K562 (cell line): ENCODE results near the gene ZC3H7B. TPM values are rescaled to one million over a fixed set of nuclear protein-coding genes. Genes with fewer than 3 reads are reported as not detected.

Experiments
- ATF2 ChIP-seq: sonication (generic); formaldehyde crosslinking; IDR thresholded peaks from 2 replicates; pipeline ENCODE4 v1.8.1; 2022; ENCODE audit warnings: missing genetic modification reagents
- CXXC5 ChIP-seq: fragments of 250-450 bp; sonication (Bioruptor Pico); IDR thresholded peaks from 2 replicates; pipeline ENCODE4 v1.8.0; 2022; ENCODE audit warnings: inconsistent platforms, mild to moderate bottlenecking, moderate library complexity
- E2F6 ChIP-seq, 2 experiments: IDR thresholded peaks; 2 replicates each; pipeline ENCODE4 v1.6.1; 2011; ENCODE audit warnings: borderline replicate concordance in 1 of 2, control low read depth in 1 of 2, low read depth in 1 of 2, low read length in 1 of 2, mild to moderate bottlenecking in 1 of 2, mixed read lengths in 1 of 2, moderate library complexity in 1 of 2; ENCODE audit not compliant: insufficient read depth in 1 of 2, insufficient read length in 1 of 2, poor library complexity in 1 of 2, severe bottlenecking in 1 of 2; ENCODE audit errors: extremely low read depth in 1 of 2
- ID3 ChIP-seq, 2 experiments: fragments of 250-450 bp in 1 of 2; fragments of 450-650 bp in 1 of 2; sonication (Bioruptor Pico) in 1 of 2; IDR thresholded peaks; 2 replicates each; pipeline versions ENCODE4 v1.6.1 to v1.8.0; 2016 to 2021; ENCODE audit warnings: mild to moderate bottlenecking in 2 of 2, moderate library complexity in 2 of 2, missing compliant biosample characterization in 1 of 2, missing genetic modification characterization in 1 of 2
- JUND ChIP-seq, 2 experiments: IDR thresholded peaks; 2 replicates in 1 of 2; 3 replicates in 1 of 2; pipeline ENCODE4 v1.6.1; 2011; ENCODE audit warnings: borderline replicate concordance in 2 of 2, low read depth in 2 of 2, low read length in 2 of 2, improper control_type of control experiment in 1 of 2, missing biosample characterization in 1 of 2, missing genetic modification characterization in 1 of 2, missing genetic modification reagents in 1 of 2
- L3MBTL2 ChIP-seq: fragments of 450-650 bp; IDR thresholded peaks from 2 replicates; pipeline ENCODE4 v1.6.1; 2016; ENCODE audit warnings: mild to moderate bottlenecking, moderate library complexity
- MEIS2 ChIP-seq: fragments of 450-650 bp; IDR thresholded peaks from 2 replicates; pipeline ENCODE4 v1.6.1; 2014; ENCODE audit warnings: mild to moderate bottlenecking; ENCODE audit not compliant: partially characterized antibody
- MLX ChIP-seq, 2 experiments: fragments of 450-650 bp in 1 of 2; sonication (generic) in 1 of 2; formaldehyde crosslinking; conservative IDR thresholded peaks; 2 replicates each; pipeline versions ENCODE4 v1.4.0 to v1.8.1; 2020 to 2022; ENCODE audit warnings: mild to moderate bottlenecking in 1 of 2, missing genetic modification reagents in 1 of 2
- MXI1 ChIP-seq: IDR thresholded peaks from 2 replicates; pipeline ENCODE4 v1.6.1; 2011; ENCODE audit warnings: low read depth, mild to moderate bottlenecking, improper control_type of control experiment, low read length
- POLR2G ChIP-seq: fragments of 200-400 bp; formaldehyde crosslinking; IDR thresholded peaks from 2 replicates; pipeline ENCODE4 v1.6.1; 2017; ENCODE audit warnings: low read depth, mild to moderate bottlenecking, antibody characterized with exemption, low read length, moderate library complexity
- RAD51 ChIP-seq: fragments of 450-650 bp; IDR thresholded peaks from 2 replicates; pipeline ENCODE4 v1.7.1; 2016; ENCODE audit warnings: low read depth, mild to moderate bottlenecking, borderline replicate concordance
- RB1 ChIP-seq: fragments of 450-650 bp; IDR thresholded peaks from 2 replicates; pipeline ENCODE4 v1.6.1; 2017; ENCODE audit warnings: low read depth, mild to moderate bottlenecking
- RBM15 ChIP-seq: fragments of 200-400 bp; formaldehyde crosslinking; IDR thresholded peaks from 2 replicates; pipeline ENCODE4 v1.6.1; 2018; ENCODE audit warnings: mild to moderate bottlenecking, low read length, moderate library complexity; ENCODE audit not compliant: insufficient read depth
- SMARCA5 ChIP-seq: fragments of 450-650 bp; IDR thresholded peaks from 2 replicates; pipeline ENCODE4 v1.6.1; 2016
- SMARCE1 ChIP-seq: fragments of 450-650 bp; IDR thresholded peaks from 2 replicates; pipeline ENCODE4 v1.7.1; 2016; ENCODE audit warnings: mild to moderate bottlenecking
- SNRNP70 ChIP-seq: fragments of 200-400 bp; formaldehyde crosslinking; optimal IDR thresholded peaks from 2 replicates; pipeline ENCODE3; 2017; ENCODE audit warnings: low read depth, low read length
- ZBTB33 ChIP-seq: sonication (generic); formaldehyde crosslinking; IDR thresholded peaks from 2 replicates; pipeline ENCODE4 v1.8.1; 2023; ENCODE audit warnings: mild to moderate bottlenecking, missing genetic modification reagents
- polyA plus RNA-seq, 8 experiments: library from polyadenylated mRNA; depleted of rRNA in 4 of 8; stranded (reverse) in 5 of 8; unstranded in 3 of 8; fragments of >200 nt; fragmentation: Nextera tagmentation in 2 of 8; fragmentation: Illumina TruSeq in 1 of 8; extraction: Ambion mirVana in 2 of 8; extraction: Trizol in 1 of 8; gene quantifications; 2 replicates each; pipeline versions ENCODE4 v1.2.1 to v1.2.3, GENCODE V29; 2011 to 2014; ENCODE audit warnings: inconsistent platforms in 1 of 8, missing spikeins in 1 of 8
- total RNA-seq, 7 experiments: library from RNA; depleted of rRNA in 6 of 7; stranded (reverse); fragments of >200 nt in 6 of 7; fragmentation: Illumina TruSeq in 2 of 7; extraction: Trizol in 2 of 7; gene quantifications; 2 replicates each; pipeline versions ENCODE4 v1.2.1 to v1.2.3, GENCODE V29; 2011 to 2021; ENCODE audit warnings: low replicate concordance in 1 of 7
- TF ChIP-seq, protein P1 (sequence below): fragments of 450-650 bp; IDR thresholded peaks from 2 replicates; pipeline ENCODE4 v1.6.1; 2016

The ZC3H7B gene
- total and polyA plus RNA-seq, 9 of the 15 experiments (the other 6 are each of a cell fraction or from before 2014, with no cell fraction given), result 0.07 to 49.8 (median 26.8) TPM

DNA sequence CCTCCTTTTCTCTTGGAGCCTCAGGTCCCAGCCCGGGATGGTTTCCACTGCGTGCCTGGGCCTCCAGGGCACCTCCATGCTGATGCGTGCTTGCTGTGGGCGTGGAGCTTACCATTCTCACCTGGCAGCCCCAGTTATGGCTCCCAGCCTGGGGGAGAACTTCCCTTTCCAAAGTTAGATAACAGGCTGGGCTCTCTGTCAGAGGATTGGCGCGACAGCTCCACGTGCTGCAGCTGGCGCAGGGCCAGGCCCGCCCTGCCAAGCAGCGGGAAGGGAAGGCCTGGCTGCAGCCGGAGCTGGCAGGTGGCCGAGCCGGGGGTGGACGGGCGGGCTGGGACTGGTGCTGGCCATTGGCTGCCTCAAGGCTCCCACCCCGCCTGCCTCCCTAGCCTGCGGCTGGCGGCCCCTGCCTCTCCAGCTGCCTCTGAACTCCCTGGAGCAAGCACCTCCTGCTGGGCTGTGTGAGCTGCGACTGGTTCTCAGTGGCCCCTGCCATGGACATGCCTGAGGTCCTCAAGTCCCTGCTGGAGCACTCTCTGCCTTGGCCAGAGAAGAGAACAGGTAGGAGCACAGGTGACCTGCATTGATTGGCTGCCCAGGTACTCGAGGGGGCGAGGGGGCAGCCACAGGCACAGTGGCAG is 65.8 kb downstream of the ZC3H7B start (continued):
- no peak for TF ChIP-seq MLX (CRISPR knock-in tag; conservative IDR thresholded peaks at IDR 0.05)
- TF ChIP-seq ZBTB33 (CRISPR knock-in tag), result no peak
- peak; percentile 93 for TF ChIP-seq RAD51
- TF ChIP-seq SMARCA5, result 0 out of 2 replicates have a peak, but pooled peaks have one; percentile 24
- TF ChIP-seq RBM15, result no peak
- peak; percentile 58; the same call in 1 of the 2 replicates for TF ChIP-seq CXXC5 (CRISPR knock-in tag)
- peak; percentile 70 for TF ChIP-seq MEIS2
- peak; percentile 49; the same call in 1 of the 2 replicates for TF ChIP-seq RB1
- TF ChIP-seq, protein P1, sequence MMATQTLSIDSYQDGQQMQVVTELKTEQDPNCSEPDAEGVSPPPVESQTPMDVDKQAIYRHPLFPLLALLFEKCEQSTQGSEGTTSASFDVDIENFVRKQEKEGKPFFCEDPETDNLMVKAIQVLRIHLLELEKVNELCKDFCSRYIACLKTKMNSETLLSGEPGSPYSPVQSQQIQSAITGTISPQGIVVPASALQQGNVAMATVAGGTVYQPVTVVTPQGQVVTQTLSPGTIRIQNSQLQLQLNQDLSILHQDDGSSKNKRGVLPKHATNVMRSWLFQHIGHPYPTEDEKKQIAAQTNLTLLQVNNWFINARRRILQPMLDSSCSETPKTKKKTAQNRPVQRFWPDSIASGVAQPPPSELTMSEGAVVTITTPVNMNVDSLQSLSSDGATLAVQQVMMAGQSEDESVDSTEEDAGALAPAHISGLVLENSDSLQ, result peak; percentile 90
- TF ChIP-seq E2F6 (IDR thresholded peaks at IDR 0.05; ENCODE audit: borderline replicate concordance in 1 of 2, extremely low read depth in 1 of 2, insufficient read depth in 1 of 2, insufficient read length in 1 of 2, low read depth in 1 of 2, low read length in 1 of 2, poor library complexity in 1 of 2, severe bottlenecking in 1 of 2), result peak; percentile 77 to 92
- TF ChIP-seq ID3 (CRISPR knock-in tag; IDR thresholded peaks at IDR 0.05), result no peak
- TF ChIP-seq ID3 (tag; IDR thresholded peaks at IDR 0.05), result no peak
- peak; percentile 94 for TF ChIP-seq L3MBTL2
- TF ChIP-seq JUND (IDR thresholded peaks at IDR 0.05; ENCODE audit: borderline replicate concordance, low read depth, low read length), result 0 out of 2 replicates have a peak, but pooled peaks have one; percentile 8
- TF ChIP-seq JUND (tag; IDR thresholded peaks at IDR 0.05; ENCODE audit: borderline replicate concordance, low read depth, low read length), result peak; percentile 45; the same call in 1 of the 3 replicates
- TF ChIP-seq SMARCE1, result 0 out of 2 replicates have a peak, but pooled peaks have one; percentile 23
- TF ChIP-seq SNRNP70, result no peak
- TF ChIP-seq POLR2G, result peak; percentile 57; the same call in 1 of the 2 replicates
- 0 out of 2 replicates have a peak, but pooled peaks have one; percentile 27 for TF ChIP-seq MXI1
- TF ChIP-seq ATF2 (CRISPR knock-in tag), result no peak
